VCaP (cell line): ENCODE measurements around the gene TNIP3.
"Not testable (repeated sequence)": the region's sequence is repeated elsewhere in the genome, so short reads cannot be mapped to it uniquely, and the experiment has no call there.

Experiments
- H3K27ac ChIP-seq: fragments of 450-650 bp; 2 replicates; pipeline ENCODE4 v1.5.1; 2017
- CTCF ChIP-seq: fragments of 450-650 bp; conservative IDR thresholded peaks from 2 replicates; pipeline ENCODE4 v1.5.1; 2017; ENCODE audit warnings: mild to moderate bottlenecking, moderate library complexity

The TNIP3 gene

GRCh38 chr4:121177246-121178137 is 13.4 kb upstream of the TNIP3 start:
- no peak overlapping the region for H3K27ac ChIP-seq
- no peak for TF ChIP-seq CTCF

GRCh38 chr4:121176082-121176934 is 12.2 kb upstream of the TNIP3 start:
- H3K27ac ChIP-seq, result no peak overlapping the region
- TF ChIP-seq CTCF, result no peak

GRCh38 chr4:121171477-121171876 is 7.4 kb upstream of the TNIP3 start:
- H3K27ac ChIP-seq, result not testable (repeated sequence)

- no peak for TF ChIP-seq CTCF
- H3K27ac ChIP-seq, result no peak overlapping the region
Observed at GRCh38 chr4:121168446-121169281, 4.5 kb upstream of the TNIP3 start.

GRCh38 chr4:121166976-121167375 is 2.9 kb upstream of the TNIP3 start:
- no peak for TF ChIP-seq CTCF
- H3K27ac ChIP-seq, result no peak overlapping the region

GRCh38 chr4:121165206-121165605 is 1.1 kb upstream of the TNIP3 start:
- no peak for TF ChIP-seq CTCF
- no peak overlapping the region for H3K27ac ChIP-seq

- H3K27ac ChIP-seq, result no peak overlapping the region
- TF ChIP-seq CTCF, result no peak
Observed at GRCh38 chr4:121156822-121157769, 7.0 kb downstream of the TNIP3 start.
